Activated naive CD4-positive, alpha-beta T cell treated with anti-CD3 and anti-CD28 coated beads, Interleukin-2, amount 50 U/mL, for 16 hours (primary cell): ENCODE results near the gene CDKL5.

ENCODE experiments used
- DNase-seq: peaks from one replicate; pipeline ENCODE4 v3.0.0-alpha.2; 2020

CDKL5 gene

DNA sequence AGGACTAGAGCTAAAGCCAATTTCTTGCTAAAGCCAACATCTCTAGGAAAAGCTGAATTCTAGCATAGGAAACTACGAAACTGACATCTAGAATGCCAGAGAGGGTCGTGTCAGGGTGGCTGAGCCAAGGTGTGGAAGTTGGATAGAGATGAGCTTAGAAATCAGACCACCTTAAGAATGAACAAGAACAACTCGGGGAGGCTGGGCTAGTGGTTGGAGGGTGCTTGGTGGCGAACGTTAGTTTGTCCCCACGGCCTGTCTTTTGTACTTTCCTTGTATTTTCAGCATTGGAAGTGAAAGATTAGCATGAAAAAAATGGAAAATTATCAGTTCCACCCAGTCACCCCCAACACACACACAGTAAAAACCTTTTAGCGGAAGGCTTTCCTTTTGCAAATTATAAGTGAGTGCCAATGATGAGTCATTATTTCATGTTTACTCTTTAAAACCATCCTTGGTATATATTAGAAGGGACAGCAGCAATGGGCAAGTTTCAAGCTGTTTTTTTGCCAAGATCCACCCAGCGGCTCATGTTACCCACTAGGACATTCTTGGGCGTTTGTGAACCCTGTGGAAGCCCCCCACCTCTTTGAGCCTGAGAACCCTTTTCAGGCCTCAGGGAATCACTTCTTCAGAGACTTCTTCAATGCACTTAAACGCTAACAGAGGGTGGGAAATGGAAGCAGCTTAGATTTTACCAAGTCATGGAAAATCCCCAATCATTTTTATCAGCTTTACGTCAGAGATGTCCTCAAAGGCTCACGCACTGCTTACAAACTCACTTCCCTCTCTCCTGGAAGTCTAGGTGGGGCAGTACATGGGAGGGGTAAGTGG, 277.2 kb downstream of the CDKL5 start:
- DNase-seq, result no peak
